Measurements from ENCODE around the gene PRKCQ.

The PRKCQ gene

DNA sequence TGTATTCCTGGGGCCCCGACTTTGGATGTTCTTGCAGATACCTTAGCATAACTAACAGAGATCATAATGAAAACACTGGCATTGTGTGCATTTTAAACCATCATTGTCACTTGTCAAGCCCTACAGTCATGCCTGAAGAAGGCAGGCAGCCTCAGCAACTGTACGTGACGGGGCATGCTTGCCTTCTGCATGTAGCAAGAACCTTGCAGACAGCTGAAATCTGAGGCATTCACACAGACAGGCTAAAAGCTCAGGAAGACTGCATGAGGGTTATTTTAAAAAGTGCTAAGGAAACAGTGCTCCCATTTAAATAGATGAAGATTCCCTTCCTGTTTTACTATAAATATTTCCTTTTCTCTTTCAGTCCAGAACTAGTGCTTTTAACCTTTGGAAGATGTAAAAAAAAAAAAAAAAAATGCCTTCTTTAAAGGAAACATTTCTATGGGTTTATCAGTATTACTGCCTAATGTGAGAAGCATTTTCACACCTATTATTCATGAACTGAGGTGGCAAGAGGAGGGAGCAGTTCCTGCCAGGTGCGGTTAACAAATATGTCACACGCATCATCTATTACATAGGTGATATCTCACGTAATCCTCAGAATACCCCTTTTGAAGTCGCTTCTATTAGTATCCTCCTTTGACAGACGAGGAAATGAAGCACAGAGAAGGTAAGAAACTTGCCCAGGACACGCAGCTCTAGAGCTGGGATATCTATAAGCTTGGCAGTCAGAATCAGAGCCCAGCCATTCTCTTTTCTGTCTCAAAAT lies 88.1 kb downstream of the PRKCQ start:
- H3K4me3 ChIP-seq (ENCODE audit: low read depth, low read length), result no peak overlapping the region
- DNase-seq (ENCODE audit: low read depth), result no peak
- TF ChIP-seq, protein P1, sequence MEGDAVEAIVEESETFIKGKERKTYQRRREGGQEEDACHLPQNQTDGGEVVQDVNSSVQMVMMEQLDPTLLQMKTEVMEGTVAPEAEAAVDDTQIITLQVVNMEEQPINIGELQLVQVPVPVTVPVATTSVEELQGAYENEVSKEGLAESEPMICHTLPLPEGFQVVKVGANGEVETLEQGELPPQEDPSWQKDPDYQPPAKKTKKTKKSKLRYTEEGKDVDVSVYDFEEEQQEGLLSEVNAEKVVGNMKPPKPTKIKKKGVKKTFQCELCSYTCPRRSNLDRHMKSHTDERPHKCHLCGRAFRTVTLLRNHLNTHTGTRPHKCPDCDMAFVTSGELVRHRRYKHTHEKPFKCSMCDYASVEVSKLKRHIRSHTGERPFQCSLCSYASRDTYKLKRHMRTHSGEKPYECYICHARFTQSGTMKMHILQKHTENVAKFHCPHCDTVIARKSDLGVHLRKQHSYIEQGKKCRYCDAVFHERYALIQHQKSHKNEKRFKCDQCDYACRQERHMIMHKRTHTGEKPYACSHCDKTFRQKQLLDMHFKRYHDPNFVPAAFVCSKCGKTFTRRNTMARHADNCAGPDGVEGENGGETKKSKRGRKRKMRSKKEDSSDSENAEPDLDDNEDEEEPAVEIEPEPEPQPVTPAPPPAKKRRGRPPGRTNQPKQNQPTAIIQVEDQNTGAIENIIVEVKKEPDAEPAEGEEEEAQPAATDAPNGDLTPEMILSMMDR (IDR thresholded peaks at IDR 0.05; ENCODE audit: low read depth, low read length), result no peak
- no peak for TF ChIP-seq MYC (IDR thresholded peaks at IDR 0.05; ENCODE audit: low read depth, low read length)
- TF ChIP-seq, protein P2, sequence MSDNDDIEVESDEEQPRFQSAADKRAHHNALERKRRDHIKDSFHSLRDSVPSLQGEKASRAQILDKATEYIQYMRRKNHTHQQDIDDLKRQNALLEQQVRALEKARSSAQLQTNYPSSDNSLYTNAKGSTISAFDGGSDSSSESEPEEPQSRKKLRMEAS (IDR thresholded peaks at IDR 0.05; ENCODE audit: low read depth, low read length), result no peak
- TF ChIP-seq POLR2A (IDR thresholded peaks at IDR 0.05; ENCODE audit: extremely low read depth, insufficient read length), result no peak

DNA sequence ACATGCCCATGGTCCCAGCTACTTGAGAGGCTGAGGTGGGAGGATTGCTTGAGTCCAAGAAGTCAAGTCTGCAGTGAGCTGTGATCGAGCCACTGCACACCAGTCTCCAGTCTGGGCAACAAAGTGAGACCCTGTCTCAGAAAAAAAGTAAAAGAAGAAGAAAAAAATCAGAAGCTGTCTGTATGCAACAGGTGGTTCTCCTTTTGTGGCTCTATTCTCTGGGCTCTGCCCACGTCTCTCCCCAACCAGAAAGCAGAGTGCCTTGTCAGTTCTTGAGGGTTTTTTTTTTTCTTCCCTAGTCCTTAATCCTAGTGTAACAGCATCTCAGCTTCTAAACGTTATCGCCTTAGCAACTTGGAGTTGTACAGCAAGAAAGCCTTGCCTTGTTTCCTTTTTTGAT lies 89.5 kb downstream of the PRKCQ start:
- TF ChIP-seq, protein P1 (IDR thresholded peaks at IDR 0.05; ENCODE audit: low read depth, low read length), result no peak
- TF ChIP-seq POLR2A (IDR thresholded peaks at IDR 0.05; ENCODE audit: extremely low read depth, insufficient read length) (no peak), MYC (IDR thresholded peaks at IDR 0.05; ENCODE audit: low read depth, low read length) (no peak)
- TF ChIP-seq, protein P2 (IDR thresholded peaks at IDR 0.05; ENCODE audit: low read depth, low read length), result no peak
- no peak for DNase-seq (ENCODE audit: low read depth)

DNA sequence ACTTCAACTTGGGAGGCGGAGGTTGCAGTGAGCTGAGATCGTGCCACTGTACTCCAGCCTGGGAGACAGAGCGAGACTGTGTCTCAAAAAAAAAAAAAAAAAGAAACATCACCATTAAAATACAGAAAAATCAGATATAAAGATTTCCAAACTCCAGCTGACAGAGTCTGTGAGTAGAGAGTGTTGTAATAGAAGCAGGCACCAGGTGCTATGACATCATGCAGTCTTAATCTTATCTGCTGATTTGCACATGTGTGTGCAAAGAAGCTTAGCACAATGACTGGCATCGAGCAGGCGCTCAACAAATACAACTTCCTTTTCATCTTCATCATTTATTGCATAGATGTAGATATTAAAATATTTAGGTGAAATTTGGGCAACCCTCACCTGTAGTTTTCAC lies 92.2 kb downstream of the PRKCQ start:
- TF ChIP-seq, protein P2 (IDR thresholded peaks at IDR 0.05; ENCODE audit: low read depth, low read length), result no peak
- no peak for TF ChIP-seq POLR2A (IDR thresholded peaks at IDR 0.05; ENCODE audit: extremely low read depth, insufficient read length)
- no peak for TF ChIP-seq MYC (IDR thresholded peaks at IDR 0.05; ENCODE audit: low read depth, low read length)
- TF ChIP-seq, protein P1 (IDR thresholded peaks at IDR 0.05; ENCODE audit: low read depth, low read length), result no peak
- H3K4me3 ChIP-seq (ENCODE audit: low read depth, low read length), result no peak overlapping the region
- no peak for DNase-seq (ENCODE audit: low read depth)

More for the DNA sequence above, 89.5 kb downstream of the PRKCQ start:
- no peak overlapping the region for H3K4me3 ChIP-seq (ENCODE audit: low read depth, low read length)

DNA sequence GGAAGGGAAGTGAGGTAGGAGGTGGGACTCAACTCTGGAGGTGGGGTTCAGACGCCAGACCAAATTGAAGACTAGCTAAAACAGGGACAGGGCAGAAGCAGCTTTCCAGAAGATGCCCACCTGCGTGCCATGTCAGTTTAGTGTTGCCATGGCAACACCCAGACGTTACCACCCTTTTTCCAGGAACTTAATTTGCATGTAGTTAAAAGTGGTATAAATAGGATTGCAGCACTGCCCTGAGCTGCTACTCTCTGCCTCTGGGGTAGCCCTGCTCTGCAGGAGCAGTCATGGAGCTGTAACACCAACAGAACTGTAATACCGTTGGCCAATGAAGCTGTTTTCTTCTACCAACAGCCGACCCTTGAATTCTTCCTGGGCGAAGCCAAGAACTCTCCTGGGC lies 93.8 kb downstream of the PRKCQ start:
- DNase-seq (ENCODE audit: low read depth), result no peak
- no peak for TF ChIP-seq POLR2A (IDR thresholded peaks at IDR 0.05; ENCODE audit: extremely low read depth, insufficient read length)
- TF ChIP-seq, protein P1 (IDR thresholded peaks at IDR 0.05; ENCODE audit: low read depth, low read length), result no peak
- TF ChIP-seq, protein P2 (IDR thresholded peaks at IDR 0.05; ENCODE audit: low read depth, low read length), result no peak
- no peak for TF ChIP-seq MYC (IDR thresholded peaks at IDR 0.05; ENCODE audit: low read depth, low read length)

DNA sequence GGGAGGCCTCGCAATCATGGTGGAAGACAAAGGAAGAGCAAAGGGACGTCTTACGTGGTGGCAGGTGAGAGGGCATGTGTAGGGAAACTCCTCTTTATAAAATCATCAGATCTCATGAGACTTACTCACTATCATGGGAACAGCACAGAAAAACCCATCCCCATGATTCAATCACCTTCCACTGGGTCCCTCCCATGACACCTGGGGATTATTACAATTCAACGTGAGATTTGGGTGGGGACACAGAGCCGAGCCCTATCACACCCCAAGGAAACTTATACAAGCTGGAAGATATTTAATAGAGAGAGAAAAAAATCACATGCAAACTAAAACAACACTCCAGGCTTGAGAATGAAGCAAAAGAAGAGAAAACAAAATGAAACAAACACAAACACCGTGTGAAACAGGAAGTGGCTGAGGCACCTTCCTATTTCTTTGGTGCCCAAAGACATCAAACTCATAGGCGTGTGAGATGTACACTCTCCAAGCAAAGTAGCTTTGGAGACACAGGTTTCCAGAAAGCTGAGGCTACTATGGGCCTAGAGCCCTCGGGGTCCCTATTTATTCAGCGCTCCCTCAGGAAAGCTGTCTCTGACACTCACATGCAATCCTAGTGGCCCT lies 97.2 kb downstream of the PRKCQ start:
- DNase-seq (ENCODE audit: low read depth), result no peak

More for the DNA sequence above, 93.8 kb downstream of the PRKCQ start:
- H3K4me3 ChIP-seq (ENCODE audit: low read depth, low read length), result no peak overlapping the region

More for the DNA sequence above, 97.2 kb downstream of the PRKCQ start:
- TF ChIP-seq, protein P2 (IDR thresholded peaks at IDR 0.05; ENCODE audit: low read depth, low read length), result no peak
- TF ChIP-seq MYC (IDR thresholded peaks at IDR 0.05; ENCODE audit: low read depth, low read length), result no peak
- TF ChIP-seq, protein P1 (IDR thresholded peaks at IDR 0.05; ENCODE audit: low read depth, low read length), result no peak
- no peak for TF ChIP-seq POLR2A (IDR thresholded peaks at IDR 0.05; ENCODE audit: extremely low read depth, insufficient read length)
- no peak overlapping the region for H3K4me3 ChIP-seq (ENCODE audit: low read depth, low read length)
